NCI-H1694 (cell line): ENCODE data around the gene GPRIN2.
"Not testable (repeated sequence)": the region's sequence is repeated elsewhere in the genome, so short reads cannot be mapped to it uniquely, and the experiment has no call there.

ENCODE experiments used
- DNase-seq: peaks from one replicate; lab custom pipeline; 2025; lab: John Stamatoyannopoulos, UW

GPRIN2 gene

DNA sequence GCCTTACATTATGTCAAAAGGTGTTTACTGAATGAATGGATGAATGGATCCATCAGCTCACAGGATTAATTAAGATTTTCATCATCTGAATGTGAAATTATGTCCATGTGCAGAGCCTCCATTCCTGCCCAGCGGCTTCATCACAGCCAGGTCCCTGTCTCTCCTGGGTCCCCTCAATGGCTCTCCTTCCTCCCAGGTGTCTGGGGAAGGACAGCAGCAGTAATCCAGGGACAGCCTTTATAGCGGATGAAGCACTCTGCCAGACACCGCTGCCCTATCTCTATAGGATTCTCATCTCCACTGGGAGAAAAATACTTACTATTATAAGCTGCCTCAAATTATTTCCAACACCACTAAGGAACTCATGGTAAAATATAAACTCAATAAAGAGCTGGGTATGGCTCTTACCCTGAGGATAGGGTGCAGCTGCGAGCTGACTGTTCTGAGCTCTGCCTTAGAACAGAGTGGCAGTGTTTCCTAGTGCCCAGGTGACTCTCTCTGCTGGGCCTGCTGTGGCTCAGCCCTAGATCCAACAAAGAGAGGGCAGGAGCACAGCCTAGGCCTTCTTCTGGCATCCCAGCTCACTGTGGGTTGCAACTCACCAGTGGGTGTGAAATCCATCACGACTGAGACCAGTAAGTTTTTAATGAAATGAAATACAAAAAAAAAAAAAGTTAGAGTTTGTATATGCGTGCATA lies 38.3 kb downstream of the GPRIN2 start:
- no peak for DNase-seq

DNA sequence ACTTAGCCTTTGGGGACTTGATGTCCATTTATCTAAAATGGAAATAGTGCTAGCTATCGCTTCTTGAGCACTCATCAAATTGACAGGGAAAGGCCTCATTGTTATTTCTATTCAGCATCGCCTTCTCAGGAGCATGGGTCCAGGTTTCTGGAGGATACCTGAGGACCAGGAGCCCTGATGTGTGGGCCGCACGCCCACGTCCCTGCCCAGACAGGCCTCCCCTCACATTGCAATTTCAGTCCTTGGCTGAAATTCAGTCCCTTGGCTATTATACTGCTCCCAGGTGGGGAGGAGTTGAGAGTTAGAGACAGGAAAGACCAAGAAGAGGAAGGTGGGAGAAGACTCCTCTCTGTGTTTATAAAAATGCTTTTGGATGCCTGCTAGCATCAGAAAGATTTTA lies 38.9 kb downstream of the GPRIN2 start:
- DNase-seq: no peak

DNA sequence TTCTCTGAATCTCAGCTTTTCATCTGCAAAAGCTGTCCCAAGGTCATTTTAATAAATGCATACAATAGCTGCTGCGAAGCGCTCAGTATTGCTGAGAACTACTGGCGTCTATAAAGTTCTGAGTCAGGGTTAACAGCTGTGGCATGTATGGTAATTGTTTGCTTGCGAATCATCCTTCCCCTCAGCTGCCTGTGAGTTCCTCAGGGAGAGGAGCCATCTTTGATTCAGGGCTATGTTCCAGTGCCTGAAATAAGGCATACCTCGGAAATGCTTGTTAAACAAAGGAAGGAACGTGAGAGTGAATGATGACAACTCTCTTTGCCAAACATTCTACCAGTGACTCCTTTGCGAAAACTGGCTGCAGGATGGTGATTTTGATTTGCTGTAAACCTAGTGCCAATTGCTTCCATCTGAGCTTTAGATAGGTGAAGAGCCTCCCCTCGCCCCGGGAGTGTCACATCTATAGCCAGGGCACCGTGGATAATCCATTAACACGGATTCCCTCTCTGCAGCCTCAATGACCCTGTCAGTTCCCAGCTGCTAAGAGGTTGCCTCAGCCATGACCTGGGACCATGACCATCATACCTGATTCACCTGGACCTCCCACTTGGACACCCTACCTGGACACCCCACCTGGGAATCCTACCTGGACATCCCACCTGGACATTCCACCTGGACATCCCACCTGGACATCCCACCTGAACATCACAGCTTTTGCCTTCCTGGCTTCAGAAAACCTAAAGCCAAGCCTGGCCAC lies 39.6 kb downstream of the GPRIN2 start:
- no peak for DNase-seq

DNA sequence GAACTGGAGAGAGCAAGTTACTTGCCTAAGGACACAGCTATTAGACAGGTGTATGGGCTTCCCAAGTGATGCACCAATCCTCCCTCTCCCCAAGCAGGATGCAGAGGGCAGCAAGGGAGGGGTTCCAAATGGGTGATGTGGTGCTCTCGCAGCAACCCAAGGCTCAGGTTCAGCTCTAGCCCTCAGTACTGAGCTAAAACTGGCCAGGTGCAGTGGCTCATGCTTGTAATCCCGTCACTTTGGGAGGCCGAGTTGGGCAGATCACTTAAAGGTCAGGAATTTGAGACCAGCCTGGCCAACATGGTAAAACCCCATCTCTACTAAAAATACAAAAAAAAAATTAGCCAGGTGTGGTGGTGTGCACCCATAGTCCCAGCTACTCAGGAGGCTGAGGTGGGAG lies 40.7 kb downstream of the GPRIN2 start:
- DNase-seq: no peak

DNA sequence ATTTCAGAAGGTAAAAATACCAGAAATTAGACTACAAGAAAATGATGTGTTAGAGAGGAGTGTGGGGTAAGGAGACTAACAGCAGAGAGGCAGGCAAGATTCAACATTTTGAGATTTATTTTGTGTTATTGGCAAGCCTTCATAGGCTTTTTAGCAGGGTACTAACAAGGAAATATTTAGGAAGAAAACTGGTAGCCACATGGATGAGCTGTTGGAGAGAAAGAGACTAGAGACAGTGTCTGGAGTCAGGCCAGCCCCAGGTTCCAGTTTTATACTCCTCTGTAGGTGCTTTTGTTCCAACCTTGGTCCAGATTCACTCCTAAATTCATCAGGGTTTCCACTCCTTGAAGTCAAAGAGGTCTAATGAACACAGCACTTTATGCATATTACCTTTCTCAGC lies 41.1 kb downstream of the GPRIN2 start:
- DNase-seq: no peak

DNA sequence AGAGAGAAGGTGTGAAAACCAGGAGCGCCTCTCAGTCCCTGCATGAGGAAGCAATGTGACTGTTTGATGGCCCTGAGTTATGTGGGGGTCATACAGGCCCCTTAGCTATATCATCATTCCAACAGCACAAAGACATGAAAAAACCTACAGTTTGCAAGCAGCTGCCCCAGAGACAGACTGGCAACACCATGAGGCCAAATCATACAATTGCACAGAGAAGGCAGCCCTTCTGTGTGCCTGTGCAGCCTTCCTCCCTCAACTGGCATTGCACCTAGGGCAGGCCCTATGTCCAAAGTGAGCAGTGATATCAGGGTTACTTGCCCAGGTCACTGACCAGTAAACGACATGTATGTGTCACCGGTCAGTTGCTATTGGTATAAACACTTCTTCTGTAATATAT lies 41.6 kb downstream of the GPRIN2 start:
- no peak for DNase-seq

DNA sequence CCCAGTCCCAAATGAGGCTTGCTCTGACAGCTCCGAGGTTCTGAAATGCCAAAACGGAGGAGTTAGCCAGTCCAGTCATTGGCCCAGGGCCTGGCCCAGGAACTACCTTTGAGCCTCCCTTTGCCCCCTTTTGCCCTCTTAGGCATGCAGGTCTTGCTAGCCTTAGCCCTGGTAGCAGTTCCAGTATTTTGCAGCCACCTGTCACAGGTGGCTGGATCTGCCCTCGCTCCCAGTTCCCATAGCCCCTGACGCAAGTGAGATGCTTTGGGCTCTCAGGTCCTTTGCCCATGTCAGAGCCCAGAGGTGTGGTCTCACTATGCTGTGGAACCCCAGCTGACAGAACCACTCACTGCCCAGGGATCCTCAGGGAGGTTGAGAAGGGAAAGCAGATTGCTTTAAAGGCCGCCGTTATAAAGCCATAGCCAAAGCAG lies 42.0 kb downstream of the GPRIN2 start:
- no peak for DNase-seq

DNA sequence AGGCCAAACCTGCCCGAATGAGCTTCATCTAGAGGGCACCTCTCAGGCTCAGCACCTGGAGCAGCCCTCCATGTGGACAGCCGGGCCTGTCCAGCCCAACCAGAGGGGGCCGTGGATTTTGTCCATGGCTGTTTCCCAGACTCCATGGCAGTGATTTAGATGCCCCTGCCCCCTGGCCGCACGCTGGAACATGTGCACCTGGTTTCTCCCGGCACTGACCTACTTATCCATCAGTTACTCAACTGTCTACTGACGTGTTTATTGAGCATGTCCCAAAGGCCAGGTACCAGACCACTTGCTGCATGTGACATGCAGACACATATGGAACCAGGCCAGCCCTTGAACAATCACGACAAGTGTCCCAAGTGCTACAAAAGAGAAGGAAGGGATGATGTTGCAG lies 43.1 kb downstream of the GPRIN2 start:
- DNase-seq: not testable (repeated sequence)

DNA sequence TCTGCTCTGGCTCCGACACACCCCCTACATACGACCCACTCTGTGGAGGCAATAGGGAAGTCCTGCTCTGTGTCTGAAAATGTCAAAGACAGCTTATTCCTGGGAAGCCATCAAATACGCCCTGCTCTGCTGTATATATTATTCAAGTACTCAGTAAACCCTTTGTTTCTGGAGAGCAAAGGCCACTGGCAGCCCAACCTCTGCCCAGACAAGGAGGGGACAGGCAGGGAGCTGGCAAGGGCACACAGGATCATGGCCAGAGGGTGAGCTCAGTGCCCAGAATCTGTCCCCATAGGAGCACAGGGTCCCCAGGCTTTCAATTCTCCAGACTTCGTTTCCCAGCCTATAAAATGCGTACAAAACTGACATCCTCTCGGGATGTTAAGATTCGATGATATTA lies 43.7 kb downstream of the GPRIN2 start:
- DNase-seq: not testable (repeated sequence)

DNA sequence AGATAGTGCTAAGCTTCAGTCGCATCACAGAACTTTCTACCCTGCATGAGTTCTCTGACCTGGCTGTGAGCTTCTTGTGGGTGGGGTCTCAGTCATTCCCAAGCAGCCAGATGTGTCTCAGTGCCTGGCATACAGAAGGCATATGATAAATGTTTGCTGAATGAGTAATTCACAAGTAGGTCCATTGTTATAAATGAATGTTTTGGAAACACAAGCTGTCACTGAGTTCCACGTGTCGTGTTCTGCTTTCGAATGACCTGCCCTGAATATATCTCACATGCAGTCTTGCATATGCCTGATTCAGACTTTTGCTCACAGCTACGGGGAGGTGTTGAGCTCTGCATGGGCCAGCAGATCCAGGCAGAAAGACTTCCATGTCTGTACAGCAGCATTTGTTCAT lies 44.5 kb downstream of the GPRIN2 start:
- DNase-seq: not testable (repeated sequence)
